Measurements from ENCODE around the gene SEPTIN10. TPM values are rescaled to one million over a fixed set of nuclear protein-coding genes. Genes with fewer than 3 reads are reported as not detected.

Gene SEPTIN10
- total RNA-seq, 1 experiment from 2014 or later = 113 TPM

DNA sequence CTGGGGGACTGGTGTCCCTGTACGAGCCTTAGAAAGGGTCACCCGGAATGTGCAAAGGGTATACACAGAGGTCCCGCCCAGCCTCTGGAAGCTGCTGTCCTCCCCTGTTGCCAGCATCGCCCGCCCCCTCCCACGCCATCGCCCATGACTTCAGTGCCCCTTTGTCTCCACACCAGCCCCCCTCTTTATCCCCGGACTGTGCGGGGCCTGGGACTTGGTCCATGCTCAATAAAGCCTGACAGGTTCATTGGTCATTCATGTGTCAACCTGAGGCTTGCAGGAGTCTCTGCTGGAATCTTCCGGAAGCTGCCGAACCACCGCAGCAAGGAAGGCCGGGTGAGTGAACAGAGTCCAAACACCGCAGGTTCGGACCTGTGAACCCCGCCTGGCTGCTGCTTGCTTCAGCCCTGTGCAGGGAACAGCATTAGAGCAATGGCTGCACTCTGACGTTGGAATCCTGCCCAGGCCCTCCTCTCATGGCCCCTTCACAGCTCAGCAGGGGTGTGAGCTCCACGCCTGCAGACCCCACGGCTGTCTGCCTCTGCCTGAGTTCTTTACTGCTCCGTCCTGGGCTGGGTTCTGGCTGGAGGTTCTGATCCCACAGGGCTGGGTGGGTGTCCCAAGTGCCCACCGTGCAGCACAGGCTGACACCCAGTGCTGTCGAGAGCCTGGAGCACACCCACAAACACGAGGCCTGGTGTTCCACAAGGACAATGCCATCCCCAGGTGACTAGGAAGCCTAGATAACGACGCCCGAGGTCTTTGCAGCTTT, 96.5 kb downstream of the SEPTIN10 start:
- Histone ChIP-seq H3K9me2 (ENCODE audit: insufficient read depth) (no peaks in the 10 kb centered on the region), H3K36me3 (ENCODE audit: control insufficient read depth in 1 of 2, insufficient read depth in 2 of 2, low read length in 2 of 2) (no peaks in the 10 kb centered on the region), H3K79me2 (ENCODE audit: insufficient read depth, low read length) (no peaks in the 10 kb centered on the region), H4K20me1 (ENCODE audit: insufficient read depth) (no peaks in the 10 kb centered on the region), H3K9ac (ENCODE audit: low read length) (no peak overlapping the region), H3K9me3 (ENCODE audit: control insufficient read depth in 1 of 2, insufficient read depth in 1 of 2, low read depth in 1 of 2, low read length in 2 of 2) (no peaks in the 10 kb centered on the region), H2AFZ (ENCODE audit: low read depth, low read length, poor library complexity, severe bottlenecking) (no peak overlapping the region), H3K27me3 (ENCODE audit: insufficient read depth, low read length) (no peaks in the 10 kb centered on the region), H3K4me2 (ENCODE audit: low read length) (no peak overlapping the region), H3K27ac (ENCODE audit: low read depth, low read length) (no peak overlapping the region), H3K4me3 (replicated peaks in 1 of 2; ENCODE audit: low read depth in 1 of 2, low read length in 2 of 2) (no peak overlapping the region), H3K4me1 (ENCODE audit: control insufficient read depth in 1 of 2, insufficient read depth in 2 of 2, low read length in 2 of 2) (peaks cover 0 to 5% of the 10 kb centered on the region in 2 experiments; a peak in 1 of 4 replicates)
- TF ChIP-seq POLR2A (IDR thresholded peaks at IDR 0.05; ENCODE audit: borderline replicate concordance, extremely low read depth, insufficient read depth, insufficient read length) = no peak
- TF ChIP-seq, protein P1, sequence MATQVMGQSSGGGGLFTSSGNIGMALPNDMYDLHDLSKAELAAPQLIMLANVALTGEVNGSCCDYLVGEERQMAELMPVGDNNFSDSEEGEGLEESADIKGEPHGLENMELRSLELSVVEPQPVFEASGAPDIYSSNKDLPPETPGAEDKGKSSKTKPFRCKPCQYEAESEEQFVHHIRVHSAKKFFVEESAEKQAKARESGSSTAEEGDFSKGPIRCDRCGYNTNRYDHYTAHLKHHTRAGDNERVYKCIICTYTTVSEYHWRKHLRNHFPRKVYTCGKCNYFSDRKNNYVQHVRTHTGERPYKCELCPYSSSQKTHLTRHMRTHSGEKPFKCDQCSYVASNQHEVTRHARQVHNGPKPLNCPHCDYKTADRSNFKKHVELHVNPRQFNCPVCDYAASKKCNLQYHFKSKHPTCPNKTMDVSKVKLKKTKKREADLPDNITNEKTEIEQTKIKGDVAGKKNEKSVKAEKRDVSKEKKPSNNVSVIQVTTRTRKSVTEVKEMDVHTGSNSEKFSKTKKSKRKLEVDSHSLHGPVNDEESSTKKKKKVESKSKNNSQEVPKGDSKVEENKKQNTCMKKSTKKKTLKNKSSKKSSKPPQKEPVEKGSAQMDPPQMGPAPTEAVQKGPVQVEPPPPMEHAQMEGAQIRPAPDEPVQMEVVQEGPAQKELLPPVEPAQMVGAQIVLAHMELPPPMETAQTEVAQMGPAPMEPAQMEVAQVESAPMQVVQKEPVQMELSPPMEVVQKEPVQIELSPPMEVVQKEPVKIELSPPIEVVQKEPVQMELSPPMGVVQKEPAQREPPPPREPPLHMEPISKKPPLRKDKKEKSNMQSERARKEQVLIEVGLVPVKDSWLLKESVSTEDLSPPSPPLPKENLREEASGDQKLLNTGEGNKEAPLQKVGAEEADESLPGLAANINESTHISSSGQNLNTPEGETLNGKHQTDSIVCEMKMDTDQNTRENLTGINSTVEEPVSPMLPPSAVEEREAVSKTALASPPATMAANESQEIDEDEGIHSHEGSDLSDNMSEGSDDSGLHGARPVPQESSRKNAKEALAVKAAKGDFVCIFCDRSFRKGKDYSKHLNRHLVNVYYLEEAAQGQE (IDR thresholded peaks at IDR 0.05; ENCODE audit: low read depth) = no peak
- no peak for TF ChIP-seq CBX3 (IDR thresholded peaks at IDR 0.05; ENCODE audit: low read depth)
- TF ChIP-seq YY1 (IDR thresholded peaks at IDR 0.05; ENCODE audit: extremely low read depth, insufficient replicate concordance, low read depth, low read length) = no peak
- TF ChIP-seq, protein P2, sequence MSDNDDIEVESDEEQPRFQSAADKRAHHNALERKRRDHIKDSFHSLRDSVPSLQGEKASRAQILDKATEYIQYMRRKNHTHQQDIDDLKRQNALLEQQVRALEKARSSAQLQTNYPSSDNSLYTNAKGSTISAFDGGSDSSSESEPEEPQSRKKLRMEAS (IDR thresholded peaks at IDR 0.05) = no peak
- ChIA-PET CTCF (interaction anchor here (2.8 kb wide), 1 partner anchor 219 kb away, joined by 12 read pairs; no protein-coding TSS in a partner anchor), POLR2A (no interaction called here), RAD21 (ENCODE audit: low non-redundant PET in 1 of 2, low total read pairs in 2 of 2, uncharacterized antibody in 2 of 2, unreplicated experiment in 2 of 2) (no interaction called here)
- DNase-seq (ENCODE audit: low read depth, low spot score) (no peak), ATAC-seq (no peak)
- no TSS peak for BruUV-seq (replicated peaks)
- intact Hi-C loops (cut with micrococcal nuclease) = loop anchor here (5.0 kb wide), 1 partner anchor 145 kb away; no protein-coding TSS in a partner anchor
